ENCODE measurements around the gene RASAL1.

RASAL1 gene

DNA sequence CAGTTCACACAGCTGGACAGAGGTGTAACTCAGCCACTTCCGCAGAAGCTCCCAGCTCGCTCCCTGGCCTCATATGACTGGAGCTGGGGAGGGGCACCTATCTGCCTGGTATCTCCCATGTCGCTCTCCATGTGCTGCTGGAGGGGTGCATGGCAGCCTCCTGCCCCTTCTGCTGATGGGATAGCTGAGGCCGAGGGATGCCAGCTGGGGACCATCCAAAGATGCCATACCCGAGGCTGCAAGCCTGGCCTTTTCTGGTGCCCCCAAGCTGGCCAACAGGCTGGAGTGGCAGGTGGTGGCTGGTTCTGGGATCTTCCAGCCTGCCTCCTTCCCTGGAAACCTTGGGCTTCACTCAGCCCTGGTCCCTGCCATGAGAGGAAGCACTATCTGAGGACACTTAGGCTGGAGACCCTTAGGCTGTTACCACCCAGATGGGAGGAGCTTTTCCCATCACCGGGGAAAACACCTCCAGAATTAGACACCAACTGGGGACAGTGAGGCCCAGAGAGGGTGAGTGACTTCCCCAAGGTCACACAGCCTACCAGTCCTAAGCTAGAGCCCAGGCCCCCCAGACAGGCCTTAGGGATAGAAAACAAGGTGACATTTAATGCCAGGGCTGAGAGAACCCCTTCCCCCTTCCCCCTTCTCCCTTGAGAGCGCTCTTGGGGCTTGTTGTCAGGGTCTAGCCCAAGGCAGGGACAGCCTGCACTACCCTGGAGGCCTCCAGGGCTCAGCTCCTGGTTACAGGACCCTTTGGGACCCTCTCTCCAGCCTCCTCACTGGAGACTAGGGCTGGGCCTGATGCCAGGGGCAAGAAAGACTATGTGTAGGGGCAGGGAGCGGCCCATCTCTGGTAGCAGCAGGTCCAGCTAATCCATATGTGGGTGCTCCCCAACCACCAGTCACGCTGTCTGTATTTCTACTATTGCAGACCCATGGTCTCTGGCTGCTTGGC, 71.9 kb downstream of the RASAL1 start:
- TF ChIP-seq PRDM2 (tag by site-specific recombination; IDR thresholded peaks at IDR 0.05; ENCODE audit: borderline replicate concordance) (no peak), ZNF768 (tag by site-specific recombination; IDR thresholded peaks at IDR 0.05) (peak; percentile 55; the same call in 1 of the 2 replicates), GLIS2 (tag by site-specific recombination; IDR thresholded peaks at IDR 0.05) (0 out of 2 replicates have a peak, but pooled peaks have one; percentile 11), ZNF335 (tag by site-specific recombination; conservative IDR thresholded peaks at IDR 0.05) (no peak)
- CTCF ChIA-PET: interaction anchor here (0.9 to 8.6 kb wide), 2 partner anchors 15 to 30 kb away, joined by 4 to 46 read pairs; no protein-coding TSS in a partner anchor
- Histone ChIP-seq H3K27ac (ENCODE audit: extremely low read depth, low read depth, low read length) (no peak overlapping the region), H3K9me3 (ENCODE audit: control insufficient read depth, insufficient read depth, low read depth, low read length) (no peaks in the 10 kb centered on the region), H3K4me1 (ENCODE audit: control insufficient read depth, insufficient read depth, low read length) (no peaks in the 10 kb centered on the region), H3K36me3 (ENCODE audit: control insufficient read depth in 2 of 2, insufficient read depth in 1 of 2, low read length in 2 of 2) (no peaks in the 10 kb centered on the region), H3K4me3 (ENCODE audit: low read depth, low read length) (no peak overlapping the region)
- POLR2A ChIA-PET: no interaction called here

GRCh38 chr12:113062502-113063395, 72.8 kb downstream of the RASAL1 start:
- Histone ChIP-seq H3K36me3 (ENCODE audit: control insufficient read depth in 2 of 2, insufficient read depth in 1 of 2, low read length in 2 of 2) (no peaks in the 10 kb centered on the region), H3K9me3 (ENCODE audit: control insufficient read depth, insufficient read depth, low read depth, low read length) (no peaks in the 10 kb centered on the region), H3K27ac (ENCODE audit: extremely low read depth, low read depth, low read length) (no peak overlapping the region), H3K4me1 (ENCODE audit: control insufficient read depth, insufficient read depth, low read length) (no peaks in the 10 kb centered on the region), H3K4me3 (ENCODE audit: low read depth, low read length) (no peak overlapping the region)
- CTCF ChIA-PET: interaction anchor here (0.5 to 8.6 kb wide), 3 partner anchors 14 to 36 kb away, joined by 3 to 46 read pairs (median 4); no protein-coding TSS in a partner anchor
- no peak for TF ChIP-seq ZNF626 (tag by site-specific recombination; IDR thresholded peaks at IDR 0.05)
- no peak for TF ChIP-seq ZNF677 (tag by site-specific recombination; IDR thresholded peaks at IDR 0.05)
- no peak for TF ChIP-seq KLF10 (tag by site-specific recombination; IDR thresholded peaks at IDR 0.05)
- TF ChIP-seq, protein P1, sequence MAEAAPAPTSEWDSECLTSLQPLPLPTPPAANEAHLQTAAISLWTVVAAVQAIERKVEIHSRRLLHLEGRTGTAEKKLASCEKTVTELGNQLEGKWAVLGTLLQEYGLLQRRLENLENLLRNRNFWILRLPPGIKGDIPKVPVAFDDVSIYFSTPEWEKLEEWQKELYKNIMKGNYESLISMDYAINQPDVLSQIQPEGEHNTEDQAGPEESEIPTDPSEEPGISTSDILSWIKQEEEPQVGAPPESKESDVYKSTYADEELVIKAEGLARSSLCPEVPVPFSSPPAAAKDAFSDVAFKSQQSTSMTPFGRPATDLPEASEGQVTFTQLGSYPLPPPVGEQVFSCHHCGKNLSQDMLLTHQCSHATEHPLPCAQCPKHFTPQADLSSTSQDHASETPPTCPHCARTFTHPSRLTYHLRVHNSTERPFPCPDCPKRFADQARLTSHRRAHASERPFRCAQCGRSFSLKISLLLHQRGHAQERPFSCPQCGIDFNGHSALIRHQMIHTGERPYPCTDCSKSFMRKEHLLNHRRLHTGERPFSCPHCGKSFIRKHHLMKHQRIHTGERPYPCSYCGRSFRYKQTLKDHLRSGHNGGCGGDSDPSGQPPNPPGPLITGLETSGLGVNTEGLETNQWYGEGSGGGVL (tag by site-specific recombination; IDR thresholded peaks at IDR 0.05): no peak
- 0 out of 2 replicates have a peak, but pooled peaks have one; percentile 12 for TF ChIP-seq ZNF600 (tag by site-specific recombination; IDR thresholded peaks at IDR 0.05)
- TF ChIP-seq GLIS1 (tag by site-specific recombination; IDR thresholded peaks at IDR 0.05): peak; percentile 85
- TF ChIP-seq HOXA7 (CRISPR knock-in tag; IDR thresholded peaks at IDR 0.05; ENCODE audit: borderline replicate concordance): no peak
- TF ChIP-seq ZNF449 (tag by site-specific recombination; IDR thresholded peaks at IDR 0.05): peak; percentile 60; the same call in 1 of the 2 replicates
- TF ChIP-seq ZNF169 (tag by site-specific recombination; IDR thresholded peaks at IDR 0.05): no peak
- no peak for TF ChIP-seq ZNF324 (tag by site-specific recombination; IDR thresholded peaks at IDR 0.05)
- TF ChIP-seq TCF7L2 (IDR thresholded peaks at IDR 0.05; ENCODE audit: borderline replicate concordance, low read depth, low read length): peak; percentile 36; the same call in 1 of the 2 replicates
- peak; percentile 100 for TF ChIP-seq ZIC2 (tag by site-specific recombination; IDR thresholded peaks at IDR 0.05)
- no peak for TF ChIP-seq ZNF76 (tag by site-specific recombination; IDR thresholded peaks at IDR 0.05; ENCODE audit: borderline replicate concordance, low read depth)
- POLR2A ChIA-PET: no interaction called here
